SHP77 treated with DMSO at 0.1 percent for 48 hours (cell line): ENCODE data around the gene EPS8.
"Not testable (repeated sequence)": the region's sequence is repeated elsewhere in the genome, so short reads cannot be mapped to it uniquely, and the experiment has no call there.

ENCODE experiments used
- DNase-seq: peaks from one replicate; lab custom pipeline; 2025; lab: John Stamatoyannopoulos, UW

Gene EPS8

GRCh38 chr12:15756822-15757221, 32.4 kb downstream of the EPS8 start:
- DNase-seq, result no peak

- no peak for DNase-seq
Measured at GRCh38 chr12:15754233-15754632, 35.0 kb downstream of the EPS8 start.

- DNase-seq, result no peak
Measured at GRCh38 chr12:15752785-15753184, 36.4 kb downstream of the EPS8 start.

GRCh38 chr12:15751741-15752140, 37.4 kb downstream of the EPS8 start:
- DNase-seq, result no peak

- DNase-seq, result no peak
Measured at GRCh38 chr12:15749937-15750336, 39.3 kb downstream of the EPS8 start.

GRCh38 chr12:15741870-15742269, 47.3 kb downstream of the EPS8 start:
- not testable (repeated sequence) for DNase-seq

GRCh38 chr12:15741082-15741481, 48.1 kb downstream of the EPS8 start:
- no peak for DNase-seq

- DNase-seq, result not testable (repeated sequence)
Measured at GRCh38 chr12:15740389-15740788, 48.8 kb downstream of the EPS8 start.

- no peak for DNase-seq
Measured at GRCh38 chr12:15738438-15739015, 50.7 kb downstream of the EPS8 start.

GRCh38 chr12:15735837-15736615, 53.2 kb downstream of the EPS8 start:
- DNase-seq, result no peak

- DNase-seq, result no peak
Measured at GRCh38 chr12:15733136-15733535, 56.1 kb downstream of the EPS8 start.

- DNase-seq, result no peak
Measured at GRCh38 chr12:15732341-15733061, 56.7 kb downstream of the EPS8 start.

GRCh38 chr12:15731940-15732339, 57.2 kb downstream of the EPS8 start:
- no peak for DNase-seq

- no peak for DNase-seq
Measured at GRCh38 chr12:15729097-15729496, 60.1 kb downstream of the EPS8 start.

- DNase-seq, result no peak
Measured at GRCh38 chr12:15728118-15728598, 61.0 kb downstream of the EPS8 start.

- no peak for DNase-seq
Measured at GRCh38 chr12:15726878-15727150, 62.4 kb downstream of the EPS8 start.

GRCh38 chr12:15726027-15726877, 62.9 kb downstream of the EPS8 start:
- no peak for DNase-seq

- no peak for DNase-seq
Measured at GRCh38 chr12:15722951-15723350, 66.2 kb downstream of the EPS8 start.

GRCh38 chr12:15721316-15722115, 67.7 kb downstream of the EPS8 start:
- DNase-seq, result no peak

- DNase-seq, result no peak
Measured at GRCh38 chr12:15720295-15720694, 68.9 kb downstream of the EPS8 start.

GRCh38 chr12:15719230-15719629, 70.0 kb downstream of the EPS8 start:
- no peak for DNase-seq
